ENCODE data around the gene RADX.

Gene RADX

DNA sequence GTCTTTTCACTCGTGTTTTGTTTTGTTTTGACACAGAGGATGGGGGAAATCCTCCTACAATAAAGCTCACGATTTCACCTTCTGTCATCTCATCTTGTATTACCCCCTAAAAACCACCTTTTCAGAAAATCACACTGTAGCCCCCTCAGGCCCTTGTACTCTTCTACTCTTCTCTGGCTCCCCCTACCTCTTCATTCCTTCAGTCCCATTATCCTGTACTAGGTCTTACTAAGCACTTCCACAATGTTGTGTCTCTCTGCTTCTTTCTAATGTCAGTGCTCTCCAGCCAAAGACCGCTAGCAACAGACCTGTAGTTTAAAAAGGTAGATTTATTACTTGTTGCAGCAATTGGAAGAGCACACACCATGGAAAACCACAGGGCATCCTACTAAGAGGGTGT, 84.7 kb downstream of the RADX start:
- no peak for DNase-seq

- DNase-seq = no peak
Measured at GRCh38 chrX:106698693-106699092, 86.9 kb downstream of the RADX start.

DNA sequence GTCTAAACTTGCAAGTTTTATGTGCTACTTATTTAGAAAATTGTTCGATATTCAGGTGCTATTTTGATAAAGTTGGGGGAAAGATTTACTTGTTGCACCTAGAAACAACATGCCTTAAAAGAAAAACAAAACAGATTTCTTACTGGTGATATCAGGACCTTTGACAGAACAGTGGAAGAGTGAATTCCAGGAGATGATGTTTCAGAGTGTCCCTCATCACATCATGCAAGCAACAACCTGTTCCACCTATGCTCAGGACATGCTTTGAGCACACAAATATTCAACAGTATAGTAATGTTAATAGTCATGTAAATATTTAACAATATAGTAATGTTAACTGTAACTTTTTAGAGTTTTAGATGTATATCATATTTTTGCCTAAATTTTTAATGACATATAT, 90.9 kb downstream of the RADX start:
- no peak for DNase-seq

GRCh38 chrX:106706466-106706865, 94.7 kb downstream of the RADX start:
- DNase-seq = no peak

DNA sequence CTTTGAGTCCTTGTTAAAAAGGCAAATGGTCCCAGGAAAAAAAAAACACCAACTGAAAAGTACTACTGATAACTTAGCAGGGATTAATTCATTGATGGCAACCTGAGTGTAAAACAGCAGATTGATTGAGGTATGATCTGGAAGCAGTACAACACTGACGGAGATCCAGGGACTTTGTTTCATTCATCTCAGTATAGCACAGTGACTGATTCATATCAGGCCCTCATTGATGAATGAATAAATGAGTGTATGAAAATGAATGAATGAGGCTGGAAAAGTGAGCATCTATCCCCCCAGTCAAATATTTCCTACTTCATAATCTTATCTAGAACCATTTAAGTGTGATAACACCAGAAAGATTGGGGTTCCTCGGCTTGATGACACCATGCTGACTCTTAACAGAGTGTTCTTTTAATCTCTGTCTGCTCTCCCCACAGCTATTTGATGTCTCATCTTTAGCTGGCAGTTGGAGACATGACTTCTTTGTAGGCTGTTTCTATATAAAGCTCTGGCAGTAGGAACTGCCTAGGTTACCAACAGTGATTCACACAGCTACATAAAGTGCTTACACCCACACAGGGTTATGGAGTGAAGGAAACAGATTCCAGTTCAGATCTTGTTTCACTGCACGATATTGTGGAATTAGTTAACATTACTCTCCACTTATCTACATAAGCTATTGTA, 96.1 kb downstream of the RADX start:
- DNase-seq = no peak

- no peak for DNase-seq
Measured at GRCh38 chrX:106710771-106711170, 99.0 kb downstream of the RADX start.

DNA sequence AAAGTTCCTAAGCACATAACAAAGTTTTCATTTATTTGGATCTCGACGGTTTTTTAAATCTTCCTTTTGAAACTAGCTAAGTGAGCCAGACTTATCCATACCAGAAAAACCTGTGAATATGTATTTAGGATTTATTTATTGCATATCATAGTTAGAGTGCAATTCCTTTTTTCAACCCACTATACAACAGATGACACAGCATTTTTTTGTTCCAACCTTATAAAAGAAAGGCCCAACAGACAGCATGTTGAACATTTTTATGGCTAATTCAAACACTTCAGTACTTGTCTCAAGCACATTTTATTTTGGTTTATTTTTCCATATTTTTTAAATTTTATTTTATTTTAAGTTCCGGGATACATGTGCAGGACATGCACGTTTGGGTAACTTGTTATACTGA, 99.6 kb downstream of the RADX start:
- no peak for DNase-seq

DNA sequence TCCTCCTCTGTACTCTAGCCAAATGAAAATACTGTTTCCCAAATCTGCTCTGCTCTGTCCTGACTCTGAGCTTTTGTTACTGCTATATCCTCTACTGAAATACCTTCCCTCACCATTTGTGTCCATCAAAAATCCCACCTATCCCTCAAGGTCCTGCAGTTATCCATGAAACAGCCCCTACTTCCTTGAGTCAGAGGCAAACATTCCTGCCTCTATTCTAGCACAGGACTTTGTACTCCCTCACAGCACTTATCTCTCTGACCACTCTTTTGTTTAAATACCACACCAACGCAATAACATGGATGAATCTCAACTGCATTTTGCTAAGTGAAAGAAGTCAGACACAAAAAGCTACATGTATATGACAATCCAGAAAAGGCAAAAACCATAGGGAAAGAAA, 104.2 kb downstream of the RADX start:
- DNase-seq = no peak

DNA sequence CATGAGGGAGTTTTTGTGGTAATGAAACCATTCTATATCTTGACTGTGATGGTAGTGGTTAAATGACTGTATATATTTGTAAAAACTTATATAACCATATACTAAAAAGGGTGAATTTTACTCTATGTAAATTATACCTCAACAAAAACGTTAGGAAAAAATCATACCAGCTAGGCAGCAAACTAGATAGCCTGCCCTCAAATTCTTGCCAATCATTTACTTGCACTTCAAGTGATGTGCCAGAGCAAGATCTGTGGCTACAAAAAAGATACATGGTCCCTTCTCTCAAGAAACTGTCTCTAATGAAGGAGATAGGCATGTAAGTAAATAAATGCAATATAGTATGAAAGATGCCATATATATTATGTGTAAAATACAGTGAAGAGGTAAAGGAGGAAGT, 104.7 kb downstream of the RADX start:
- DNase-seq = no peak

DNA sequence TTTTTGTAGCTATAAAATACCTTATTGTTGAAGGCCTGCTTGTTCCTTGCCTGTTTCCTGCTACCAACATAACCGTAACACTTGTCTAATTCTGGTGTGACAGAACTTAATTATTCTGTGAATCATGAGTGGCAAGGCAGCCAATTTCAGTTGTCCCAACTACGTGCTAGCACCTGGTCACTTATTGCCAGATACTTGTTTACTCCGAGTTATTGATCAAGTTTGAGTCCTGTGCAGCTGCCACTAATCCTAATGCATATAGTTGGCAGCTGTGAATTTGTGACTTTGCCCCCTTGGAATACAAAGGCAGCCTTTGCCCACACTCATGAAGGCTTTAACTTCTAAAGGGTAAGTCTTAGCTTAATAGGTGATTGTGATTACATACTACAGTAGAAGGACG, 106.9 kb downstream of the RADX start:
- DNase-seq = no peak

- DNase-seq = peak; percentile 25
Measured at GRCh38 chrX:106725931-106726330, 114.2 kb downstream of the RADX start.

DNA sequence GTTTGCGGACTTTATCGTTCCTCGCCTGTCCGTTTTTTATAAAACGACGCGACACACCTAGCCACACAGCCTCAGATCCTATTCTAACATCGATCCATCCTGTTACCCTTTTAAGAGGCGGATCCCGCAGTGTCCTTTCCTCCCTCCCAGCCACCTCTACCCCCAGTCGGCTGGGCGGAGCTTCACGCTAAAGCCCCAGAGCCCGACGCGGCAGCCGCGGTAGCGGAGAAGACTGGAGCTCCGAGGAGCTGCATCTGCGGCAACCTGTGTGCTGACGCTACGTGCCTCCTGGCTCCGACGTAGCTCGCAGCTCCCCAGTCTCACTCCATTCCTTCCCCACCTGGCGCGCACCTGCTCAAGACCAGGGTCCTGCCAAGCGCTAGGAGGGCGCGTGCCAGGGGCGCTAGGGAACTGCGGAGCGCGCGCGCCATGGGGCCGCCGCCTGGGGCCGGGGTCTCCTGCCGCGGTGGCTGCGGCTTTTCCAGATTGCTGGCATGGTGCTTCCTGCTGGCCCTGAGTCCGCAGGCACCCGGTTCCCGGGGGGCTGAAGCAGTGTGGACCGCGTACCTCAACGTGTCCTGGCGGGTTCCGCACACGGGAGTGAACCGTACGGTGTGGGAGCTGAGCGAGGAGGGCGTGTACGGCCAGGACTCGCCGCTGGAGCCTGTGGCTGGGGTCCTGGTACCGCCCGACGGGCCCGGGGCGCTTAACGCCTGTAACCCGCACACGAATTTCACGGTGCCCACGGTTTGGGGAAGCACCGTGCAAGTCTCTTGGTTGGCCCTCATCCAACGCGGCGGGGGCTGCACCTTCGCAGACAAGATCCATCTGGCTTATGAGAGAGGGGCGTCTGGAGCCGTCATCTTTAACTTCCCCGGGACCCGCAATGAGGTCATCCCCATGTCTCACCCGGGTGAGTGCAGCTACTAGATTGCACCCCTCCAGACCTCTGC, 115.0 kb downstream of the RADX start, which contains the start of gene RNF128:
TSS of gene RNF128 (plus strand) at position 217 of the 953 bp plus-strand sequence. CDS start at position 430, 213 bp downstream.
- peak; percentile 69 for DNase-seq

DNA sequence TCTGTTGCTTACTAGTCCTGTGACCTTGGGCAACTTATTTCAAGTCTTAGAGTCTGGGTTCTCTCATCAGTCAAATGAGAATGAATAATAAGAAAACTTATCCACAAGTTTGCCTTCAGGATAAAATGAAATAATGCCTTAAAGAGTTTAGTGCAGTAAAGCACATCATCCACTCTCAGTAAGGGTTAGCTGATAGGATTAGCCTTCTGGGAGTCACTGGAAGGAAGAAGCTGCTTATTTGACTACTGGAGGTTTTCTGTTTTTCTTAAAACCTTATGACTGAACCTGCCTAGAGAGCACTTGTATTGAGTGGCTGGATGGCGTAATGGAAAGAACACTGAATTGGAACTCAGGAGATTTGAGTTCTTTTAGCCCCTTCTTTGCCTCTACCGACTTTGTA, 116.6 kb downstream of the RADX start:
- DNase-seq = no peak
